KMS-11 (cell line): ENCODE measurements around the gene TK1.

Experiments
- H2AFZ ChIP-seq: fragments of 200-600 bp; sonication (generic); 2 replicates; pipeline ENCODE4 v1.6.1; 2016; ENCODE audit warnings: antibody characterized with exemption, mixed run types, low read depth
- H3K27ac ChIP-seq: fragments of 200-600 bp; sonication (generic); 2 replicates; pipeline ENCODE4 v1.6.1; 2016; ENCODE audit warnings: mild to moderate bottlenecking, mixed run types
- H3K27me3 ChIP-seq: fragments of 200-600 bp; sonication (generic); 2 replicates; pipeline ENCODE4 v1.6.1; 2017; ENCODE audit warnings: mild to moderate bottlenecking, low read depth, mixed run types, moderate library complexity; ENCODE audit not compliant: insufficient read depth
- H3K36me3 ChIP-seq: fragments of 200-600 bp; sonication (generic); 2 replicates; pipeline ENCODE4 v1.6.1; 2017; ENCODE audit warnings: mild to moderate bottlenecking, mixed run types; ENCODE audit not compliant: insufficient read depth
- H3K4me1 ChIP-seq: fragments of 200-600 bp; sonication (generic); 2 replicates; pipeline ENCODE4 v1.6.1; 2016; ENCODE audit warnings: mild to moderate bottlenecking, low read depth, mixed run types; ENCODE audit not compliant: poor library complexity, severe bottlenecking
- H3K4me2 ChIP-seq: fragments of 200-600 bp; sonication (generic); 2 replicates; pipeline ENCODE4 v1.7.0; 2016; ENCODE audit warnings: mild to moderate bottlenecking, mixed run types
- H3K4me3 ChIP-seq: fragments of 200-600 bp; sonication (generic); IDR thresholded peaks from 2 replicates; pipeline ENCODE4 v1.6.1; 2017; ENCODE audit warnings: low read depth, low read length, mixed read lengths; ENCODE audit not compliant: insufficient read depth
- H3K79me2 ChIP-seq: fragments of 200-600 bp; sonication (generic); 2 replicates; pipeline ENCODE4 v1.6.1; 2016; ENCODE audit warnings: low read depth, mixed run types; ENCODE audit not compliant: insufficient read depth
- H3K9ac ChIP-seq: fragments of 200-600 bp; sonication (generic); 2 replicates; pipeline ENCODE4 v1.6.1; 2016; ENCODE audit warnings: mild to moderate bottlenecking, mixed run types
- H4K20me1 ChIP-seq: fragments of 200-600 bp; sonication (generic); 2 replicates; pipeline ENCODE4 v1.6.1; 2016; ENCODE audit warnings: mild to moderate bottlenecking, mixed run types; ENCODE audit not compliant: insufficient read depth
- CTCF ChIP-seq: fragments of 200-600 bp; sonication (generic); conservative IDR thresholded peaks from 2 replicates; pipeline ENCODE4 v1.6.1; 2017; ENCODE audit warnings: low read depth, mild to moderate bottlenecking, antibody characterized with exemption, low read length, moderate library complexity, mixed read lengths

The TK1 gene

GRCh38 chr17:78164748-78165607, 21.9 kb downstream of the TK1 start:
- H3K27ac ChIP-seq, result no peak overlapping the region
- H3K4me1 ChIP-seq, result peaks cover 23% of the 10 kb centered on the region
- TF ChIP-seq CTCF, result no peak
- no peak overlapping the region for H3K4me3 ChIP-seq
- H3K4me2 ChIP-seq, result no peak overlapping the region
- H3K9ac ChIP-seq, result no peak overlapping the region
- H3K36me3 ChIP-seq, result no peaks in the 10 kb centered on the region
- H3K79me2 ChIP-seq, result peaks cover 20% of the 10 kb centered on the region
- no peak overlapping the region for H2AFZ ChIP-seq
- no peaks in the 10 kb centered on the region for H3K27me3 ChIP-seq
- no peaks in the 10 kb centered on the region for H4K20me1 ChIP-seq

- Histone ChIP-seq H2AFZ (no peak overlapping the region), H3K9ac (no peak overlapping the region), H3K4me2 (no peak overlapping the region), H3K27ac (no peak overlapping the region), H3K4me1 (peaks cover 28% of the 10 kb centered on the region), H3K27me3 (no peaks in the 10 kb centered on the region), H3K36me3 (no peaks in the 10 kb centered on the region), H4K20me1 (no peaks in the 10 kb centered on the region), H3K4me3 (no peak overlapping the region), H3K79me2 (peaks cover 12% of the 10 kb centered on the region)
- no peak for TF ChIP-seq CTCF
Observed at GRCh38 chr17:78163881-78164747, 22.7 kb downstream of the TK1 start.

DNA sequence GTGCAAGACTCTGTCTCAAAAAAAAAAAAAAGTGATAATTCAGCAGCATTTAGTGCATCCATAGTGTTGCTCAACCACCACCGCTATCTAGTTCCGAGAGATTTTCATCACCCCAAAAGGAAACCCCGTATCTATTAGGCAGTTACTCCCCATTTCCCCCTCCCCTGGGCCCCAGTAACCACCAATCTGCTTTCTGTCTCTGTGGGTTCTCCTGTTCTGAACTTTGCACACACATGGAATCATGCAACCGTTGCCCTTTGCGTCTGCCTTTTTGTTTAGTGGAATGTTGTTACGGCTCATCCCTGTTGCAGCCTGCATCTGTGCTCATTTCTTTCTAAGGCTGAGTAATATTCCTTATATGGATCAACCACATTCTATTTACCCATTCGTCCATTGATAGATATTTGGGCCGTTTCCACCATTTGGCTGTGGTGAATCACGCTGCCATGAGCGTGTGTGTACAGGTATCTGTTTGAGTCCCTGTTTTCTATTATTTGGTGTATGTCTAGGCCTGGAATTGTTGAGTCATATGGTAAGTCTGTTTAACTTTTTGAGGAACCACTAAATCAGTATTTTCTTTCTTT, 27.2 kb downstream of the TK1 start:
- H3K4me1 ChIP-seq, result peaks cover 37% of the 10 kb centered on the region
- no peak overlapping the region for H3K27ac ChIP-seq
- TF ChIP-seq CTCF, result no peak
- H3K27me3 ChIP-seq, result no peaks in the 10 kb centered on the region
- H3K36me3 ChIP-seq, result no peaks in the 10 kb centered on the region
- H4K20me1 ChIP-seq, result no peaks in the 10 kb centered on the region
- H2AFZ ChIP-seq, result no peak overlapping the region
- no peak overlapping the region for H3K4me2 ChIP-seq
- H3K4me3 ChIP-seq, result no peak overlapping the region
- H3K79me2 ChIP-seq, result no peaks in the 10 kb centered on the region
- no peak overlapping the region for H3K9ac ChIP-seq

DNA sequence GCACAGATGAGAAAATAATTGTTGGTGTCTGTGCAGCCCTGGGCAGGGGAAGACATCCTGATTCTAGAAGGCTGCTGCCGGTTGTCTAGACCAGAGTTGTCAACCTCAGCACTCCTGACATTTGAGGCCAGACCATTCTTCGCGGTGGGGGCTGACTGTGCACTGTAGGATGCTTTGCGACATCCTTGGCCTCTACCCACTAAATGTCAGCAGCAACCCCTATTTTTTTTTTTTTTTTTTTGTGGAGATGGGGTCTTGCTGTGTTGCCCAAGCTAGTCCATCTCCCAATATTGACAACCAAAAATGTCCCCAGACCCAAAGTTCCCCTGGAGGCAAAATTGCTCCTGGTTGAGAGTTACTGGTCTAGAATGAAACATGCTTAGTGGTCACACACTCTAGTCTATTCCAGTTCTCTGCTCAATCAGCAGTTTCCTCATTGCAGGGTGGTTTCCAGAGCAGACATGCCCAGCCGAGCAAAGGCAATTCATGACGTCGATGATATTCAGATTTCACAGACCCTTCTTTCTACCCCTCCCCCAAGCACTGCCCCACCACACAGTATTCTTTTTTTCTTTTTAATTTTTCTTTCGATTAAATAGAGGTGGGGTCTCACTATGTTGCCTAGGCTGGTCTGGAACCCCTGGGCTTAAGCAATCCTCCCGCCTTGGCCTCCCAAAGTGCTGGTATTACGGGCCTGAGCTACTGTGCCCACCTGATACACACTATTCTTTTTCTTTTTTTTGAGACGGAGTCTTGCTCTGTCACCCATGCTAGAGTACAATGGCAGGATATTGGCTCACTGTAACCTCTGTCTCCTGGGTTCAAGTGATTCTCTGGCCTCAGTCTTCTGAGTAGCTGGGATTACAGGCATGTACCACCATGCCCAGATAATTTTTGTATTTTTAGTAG, 31.7 kb downstream of the TK1 start:
- Histone ChIP-seq H3K27me3 (no peaks in the 10 kb centered on the region), H3K79me2 (no peaks in the 10 kb centered on the region), H2AFZ (peak overlapping the region; percentile 38; the same call in 1 of the 2 replicates), H3K27ac (peak overlapping the region; percentile 98), H3K4me2 (peak overlapping the region; percentile 92), H3K36me3 (no peaks in the 10 kb centered on the region), H3K4me3 (no peak overlapping the region), H3K9ac (peak overlapping the region; percentile 85), H4K20me1 (no peaks in the 10 kb centered on the region), H3K4me1 (peaks cover 71% of the 10 kb centered on the region)
- TF ChIP-seq CTCF, result no peak
